ENCODE measurements around the gene SSTR5. TPM values are rescaled to one million over a fixed set of nuclear protein-coding genes. Genes with fewer than 3 reads are reported as not detected.

Gene SSTR5
- total and polyA plus RNA-seq, 4 donors, result 0.38 to 0.96 (median 0.79) TPM

DNA sequence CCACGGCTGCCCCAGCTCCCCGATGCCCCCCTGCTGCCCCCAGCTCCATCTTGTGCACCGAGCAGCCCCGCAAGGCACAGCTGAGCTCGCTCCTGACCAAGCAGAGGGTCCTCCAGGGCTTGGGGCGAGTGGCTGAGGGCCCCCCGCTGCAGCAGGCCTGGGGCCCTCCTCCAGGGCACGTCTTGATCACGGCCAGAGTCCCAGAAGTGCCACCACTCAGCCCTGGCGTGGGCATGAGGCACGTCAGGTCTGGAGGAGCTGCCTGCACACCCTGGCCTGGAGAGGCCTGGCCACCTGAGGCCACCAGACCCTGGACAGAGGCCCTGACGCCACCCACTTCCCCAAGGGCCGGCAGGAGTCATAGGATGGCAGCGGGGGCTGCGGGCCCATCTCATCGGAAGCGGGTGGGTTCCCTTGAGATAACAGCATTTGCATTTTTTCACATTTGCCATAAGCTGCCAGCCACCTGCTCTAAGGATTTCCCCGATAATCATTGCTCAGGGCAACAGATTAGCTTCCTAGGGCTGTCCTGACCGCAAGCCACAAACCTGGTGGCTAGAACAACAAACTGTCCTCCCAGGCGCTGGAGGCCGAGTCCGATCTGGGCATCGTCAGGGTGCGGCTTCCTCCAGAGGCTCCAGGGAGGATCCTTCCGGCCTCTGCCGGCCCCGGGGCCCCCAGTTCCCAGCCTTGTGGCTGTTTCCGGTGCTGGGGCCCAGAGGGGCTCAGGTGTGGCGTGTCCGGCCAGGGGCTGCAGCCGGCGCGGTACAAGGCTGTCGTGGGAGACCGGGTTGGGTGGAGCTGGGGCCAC lies 47.4 kb downstream of the SSTR5 start:
- Histone ChIP-seq H3K9me3 (ENCODE audit: control insufficient read depth, insufficient read depth, low read length) (no peaks in the 10 kb centered on the region), H3K27me3 (ENCODE audit: control insufficient read depth, insufficient read depth, low read length) (no peaks in the 10 kb centered on the region), H3K4me1 (ENCODE audit: control insufficient read depth, insufficient read depth, low read length) (peaks cover 36% of the 10 kb centered on the region), H3K4me3 (ENCODE audit: low read depth, low read length) (no peak overlapping the region), H3K27ac (ENCODE audit: low read depth, low read length) (no peak overlapping the region), H3K36me3 (ENCODE audit: control insufficient read depth, insufficient read depth, low read length) (peaks cover 3% of the 10 kb centered on the region)
- whole genome bisulfite sequencing (ENCODE audit: insufficient coverage), result 74% methylated on average over 32 of the region's 35 CpGs
- peak in 1 of 6 donors; percentile 30 for DNase-seq (ENCODE audit: low read depth in 4 of 6, low spot score in 6 of 6)

GRCh38 chr16:1120577-1120941 lies 48.0 kb downstream of the SSTR5 start:
- no peaks in the 10 kb centered on the region for H3K27me3 ChIP-seq (ENCODE audit: control insufficient read depth, insufficient read depth, low read length)
- DNase-seq (ENCODE audit: low read depth in 4 of 6, low spot score in 6 of 6), result peak in 1 of 6 donors; percentile 52
- H3K27ac ChIP-seq (ENCODE audit: low read depth, low read length), result no peak overlapping the region
- H3K4me1 ChIP-seq (ENCODE audit: control insufficient read depth, insufficient read depth, low read length), result peaks cover 41% of the 10 kb centered on the region
- H3K4me3 ChIP-seq (ENCODE audit: low read depth, low read length), result no peak overlapping the region
- 41% methylated on average over 22 of the region's 22 CpGs for WGBS (ENCODE audit: insufficient coverage)
- H3K9me3 ChIP-seq (ENCODE audit: control insufficient read depth, insufficient read depth, low read length), result no peaks in the 10 kb centered on the region
- H3K36me3 ChIP-seq (ENCODE audit: control insufficient read depth, insufficient read depth, low read length), result peaks cover 3% of the 10 kb centered on the region

DNA sequence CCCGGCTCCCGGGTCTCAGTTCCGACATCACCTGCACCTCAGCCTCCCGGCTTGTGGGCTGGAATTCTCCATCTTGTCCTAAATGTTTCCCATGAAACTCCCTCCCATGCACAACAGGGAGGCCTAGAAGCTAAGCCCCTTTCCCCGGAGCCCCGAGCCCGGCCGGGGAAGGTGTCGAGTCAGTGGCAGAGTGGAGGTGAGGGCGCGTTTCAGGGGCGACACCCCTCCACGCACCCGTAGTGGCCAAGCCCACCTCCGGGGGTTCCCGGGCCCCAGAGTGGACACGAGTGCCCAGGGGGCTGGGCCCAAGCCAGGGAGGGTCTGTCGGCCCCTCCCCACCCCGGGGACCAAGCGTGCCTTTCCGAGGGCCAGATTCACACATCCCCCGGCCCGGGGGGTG lies 48.5 kb downstream of the SSTR5 start:
- Histone ChIP-seq H3K9me3 (ENCODE audit: control insufficient read depth, insufficient read depth, low read length) (no peaks in the 10 kb centered on the region), H3K27ac (ENCODE audit: low read depth, low read length) (no peak overlapping the region), H3K4me3 (ENCODE audit: low read depth, low read length) (no peak overlapping the region), H3K4me1 (ENCODE audit: control insufficient read depth, insufficient read depth, low read length) (peaks cover 46% of the 10 kb centered on the region), H3K36me3 (ENCODE audit: control insufficient read depth, insufficient read depth, low read length) (peaks cover 3% of the 10 kb centered on the region), H3K27me3 (ENCODE audit: control insufficient read depth, insufficient read depth, low read length) (no peaks in the 10 kb centered on the region)
- no peak for DNase-seq (ENCODE audit: low read depth in 4 of 6, low spot score in 6 of 6)
- WGBS (ENCODE audit: insufficient coverage), result 38% methylated on average over 19 of the region's 23 CpGs

- 69% methylated on average over 27 of the region's 30 CpGs for WGBS (ENCODE audit: insufficient coverage)
- Histone ChIP-seq H3K4me3 (ENCODE audit: low read depth, low read length) (no peak overlapping the region), H3K4me1 (ENCODE audit: control insufficient read depth, insufficient read depth, low read length) (peaks cover 52% of the 10 kb centered on the region), H3K27me3 (ENCODE audit: control insufficient read depth, insufficient read depth, low read length) (no peaks in the 10 kb centered on the region), H3K36me3 (ENCODE audit: control insufficient read depth, insufficient read depth, low read length) (peaks cover 3% of the 10 kb centered on the region), H3K9me3 (ENCODE audit: control insufficient read depth, insufficient read depth, low read length) (no peaks in the 10 kb centered on the region), H3K27ac (ENCODE audit: low read depth, low read length) (no peak overlapping the region)
- no peak for DNase-seq (ENCODE audit: low read depth in 4 of 6, low spot score in 6 of 6)
Measured at GRCh38 chr16:1121601-1122397, 49.3 kb downstream of the SSTR5 start.

- H3K27ac ChIP-seq (ENCODE audit: low read depth, low read length), result no peak overlapping the region
- H3K4me1 ChIP-seq (ENCODE audit: control insufficient read depth, insufficient read depth, low read length), result peaks cover 52% of the 10 kb centered on the region
- no peak overlapping the region for H3K4me3 ChIP-seq (ENCODE audit: low read depth, low read length)
- 94% methylated on average over 13 of the region's 14 CpGs for WGBS (ENCODE audit: insufficient coverage)
- peaks cover 3% of the 10 kb centered on the region for H3K36me3 ChIP-seq (ENCODE audit: control insufficient read depth, insufficient read depth, low read length)
- DNase-seq (ENCODE audit: low read depth in 4 of 6, low spot score in 6 of 6), result no peak
- no peaks in the 10 kb centered on the region for H3K9me3 ChIP-seq (ENCODE audit: control insufficient read depth, insufficient read depth, low read length)
- H3K27me3 ChIP-seq (ENCODE audit: control insufficient read depth, insufficient read depth, low read length), result no peaks in the 10 kb centered on the region
Measured at GRCh38 chr16:1122398-1122765, 49.8 kb downstream of the SSTR5 start.

DNA sequence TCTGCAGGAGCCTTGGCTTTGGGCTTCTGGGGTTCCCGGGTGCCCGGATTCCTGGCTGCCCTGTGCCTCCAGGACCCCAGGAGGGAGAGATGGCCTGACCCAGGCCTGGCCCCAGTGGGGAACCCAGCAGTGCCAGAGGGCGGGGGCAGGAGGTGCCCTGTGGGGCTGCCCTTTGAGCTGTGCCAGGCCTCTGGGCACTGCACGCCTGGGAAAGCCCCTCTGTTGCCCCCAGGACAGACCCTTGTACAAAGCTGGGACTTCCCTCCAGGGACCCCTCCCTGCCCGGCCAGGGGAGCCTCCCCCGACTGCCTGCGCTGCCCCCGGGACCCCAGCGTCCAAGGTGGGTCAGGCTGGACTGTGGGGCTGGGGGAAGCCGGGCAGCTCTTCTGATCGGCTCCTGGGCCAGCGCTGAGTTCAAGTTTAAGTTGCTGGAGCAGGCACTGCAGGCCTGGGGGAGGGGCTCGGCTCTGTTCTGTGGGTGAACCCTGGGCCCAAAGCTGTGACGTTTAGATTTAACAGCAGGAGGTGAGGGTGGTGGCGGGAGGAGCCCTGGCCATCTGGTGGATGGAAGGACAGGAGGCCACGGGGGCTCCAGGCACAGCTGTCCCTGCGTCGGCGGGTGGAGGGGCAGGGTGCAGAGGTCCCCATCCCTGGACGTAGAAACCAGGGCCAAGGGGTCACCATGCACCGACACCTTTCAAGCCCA lies 51.1 kb downstream of the SSTR5 start:
- Histone ChIP-seq H3K27ac (ENCODE audit: low read depth, low read length) (no peak overlapping the region), H3K4me1 (ENCODE audit: control insufficient read depth, insufficient read depth, low read length) (peaks cover 50% of the 10 kb centered on the region), H3K9me3 (ENCODE audit: control insufficient read depth, insufficient read depth, low read length) (no peaks in the 10 kb centered on the region), H3K36me3 (ENCODE audit: control insufficient read depth, insufficient read depth, low read length) (peaks cover 3% of the 10 kb centered on the region), H3K4me3 (ENCODE audit: low read depth, low read length) (no peak overlapping the region), H3K27me3 (ENCODE audit: control insufficient read depth, insufficient read depth, low read length) (no peaks in the 10 kb centered on the region)
- WGBS (ENCODE audit: insufficient coverage), result 80% methylated on average over 16 of the region's 21 CpGs
- DNase-seq (ENCODE audit: low read depth in 4 of 6, low spot score in 6 of 6), result no peak

DNA sequence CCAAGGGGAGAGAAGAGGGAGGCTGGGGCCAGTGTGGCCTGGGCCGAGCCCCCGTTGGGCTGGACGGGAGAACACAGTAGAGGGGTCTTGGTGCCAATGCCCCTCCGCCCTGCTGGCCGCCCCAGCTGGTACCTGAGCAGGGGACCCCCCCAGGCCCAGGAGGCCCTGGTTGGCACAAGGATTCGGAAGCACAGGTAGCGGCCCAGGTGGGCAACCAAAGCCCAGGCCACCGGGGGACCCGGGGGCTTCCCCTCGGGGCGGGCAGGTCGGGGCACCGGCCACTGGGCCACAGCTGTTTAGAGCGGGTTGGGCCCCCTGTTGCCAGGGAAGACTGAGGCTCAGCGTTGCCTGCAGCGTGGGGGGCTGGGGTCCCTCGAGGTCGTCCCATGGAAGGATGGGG lies 51.7 kb downstream of the SSTR5 start:
- Histone ChIP-seq H3K4me3 (ENCODE audit: low read depth, low read length) (no peak overlapping the region), H3K9me3 (ENCODE audit: control insufficient read depth, insufficient read depth, low read length) (no peaks in the 10 kb centered on the region), H3K27me3 (ENCODE audit: control insufficient read depth, insufficient read depth, low read length) (no peaks in the 10 kb centered on the region), H3K27ac (ENCODE audit: low read depth, low read length) (no peak overlapping the region), H3K4me1 (ENCODE audit: control insufficient read depth, insufficient read depth, low read length) (peaks cover 50% of the 10 kb centered on the region), H3K36me3 (ENCODE audit: control insufficient read depth, insufficient read depth, low read length) (peaks cover 3% of the 10 kb centered on the region)
- DNase-seq (ENCODE audit: low read depth in 4 of 6, low spot score in 6 of 6), result no peak
- 93% methylated on average over 18 of the region's 18 CpGs for WGBS (ENCODE audit: insufficient coverage)

DNA sequence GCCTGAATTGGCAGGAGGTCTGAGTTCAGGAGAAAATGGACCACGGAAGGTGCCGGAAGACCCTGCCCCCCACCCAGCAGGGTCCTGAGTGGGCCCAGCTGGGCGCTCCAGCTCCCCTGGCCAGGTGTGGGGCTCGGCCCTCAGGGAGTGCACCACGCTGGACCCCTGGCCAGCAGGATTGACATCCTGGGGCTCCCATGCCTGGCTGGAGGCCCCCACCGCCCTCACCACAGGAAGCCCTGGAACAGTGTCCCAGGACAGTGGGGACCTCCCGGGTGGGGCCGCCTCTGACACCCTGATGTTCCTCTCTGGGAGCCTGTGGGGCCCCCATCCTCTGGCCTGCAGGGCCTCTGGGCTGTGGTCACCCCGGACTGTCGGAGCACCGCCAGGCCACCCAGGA lies 52.2 kb downstream of the SSTR5 start:
- DNase-seq (ENCODE audit: low read depth in 4 of 6, low spot score in 6 of 6), result no peak
- 90% methylated on average over 11 of the region's 11 CpGs for WGBS (ENCODE audit: insufficient coverage)
- H3K27ac ChIP-seq (ENCODE audit: low read depth, low read length), result no peak overlapping the region
- H3K27me3 ChIP-seq (ENCODE audit: control insufficient read depth, insufficient read depth, low read length), result no peaks in the 10 kb centered on the region
- H3K9me3 ChIP-seq (ENCODE audit: control insufficient read depth, insufficient read depth, low read length), result no peaks in the 10 kb centered on the region
- H3K4me3 ChIP-seq (ENCODE audit: low read depth, low read length), result no peak overlapping the region
- H3K4me1 ChIP-seq (ENCODE audit: control insufficient read depth, insufficient read depth, low read length), result peaks cover 49% of the 10 kb centered on the region
- peaks cover 3% of the 10 kb centered on the region for H3K36me3 ChIP-seq (ENCODE audit: control insufficient read depth, insufficient read depth, low read length)

DNA sequence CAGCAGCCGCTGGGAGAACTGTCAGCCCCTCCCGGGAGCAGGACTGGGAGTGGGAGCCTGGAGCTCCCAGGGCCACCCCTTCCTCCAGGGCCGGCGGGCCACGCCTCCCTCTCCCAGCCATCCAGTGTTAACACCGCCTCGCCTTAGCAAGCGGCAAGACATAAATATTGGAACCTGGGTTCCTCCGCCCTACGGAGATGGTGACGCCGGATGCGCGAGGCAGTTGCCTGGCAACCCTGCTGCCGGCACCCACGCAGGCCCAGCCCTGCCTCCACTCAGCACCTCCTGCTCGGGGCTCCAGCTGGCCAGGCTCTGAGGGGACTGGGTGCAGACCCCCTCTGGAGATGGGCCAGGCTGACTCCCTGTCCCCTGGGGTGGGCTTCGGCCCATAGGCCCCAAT lies 52.9 kb downstream of the SSTR5 start:
- Histone ChIP-seq H3K9me3 (ENCODE audit: control insufficient read depth, insufficient read depth, low read length) (no peaks in the 10 kb centered on the region), H3K4me1 (ENCODE audit: control insufficient read depth, insufficient read depth, low read length) (peaks cover 42% of the 10 kb centered on the region), H3K36me3 (ENCODE audit: control insufficient read depth, insufficient read depth, low read length) (peaks cover 3% of the 10 kb centered on the region), H3K27me3 (ENCODE audit: control insufficient read depth, insufficient read depth, low read length) (no peaks in the 10 kb centered on the region), H3K27ac (ENCODE audit: low read depth, low read length) (no peak overlapping the region), H3K4me3 (ENCODE audit: low read depth, low read length) (no peak overlapping the region)
- DNase-seq (ENCODE audit: low read depth in 4 of 6, low spot score in 6 of 6), result peak in 5 of 6 donors; percentile 24 to 96 (median 68)
- 15% methylated on average over 18 of the region's 18 CpGs for WGBS (ENCODE audit: insufficient coverage)

All from spinal cord (tissue), 10 donors.